Measurements from ENCODE around the gene CHPF2.

DNA sequence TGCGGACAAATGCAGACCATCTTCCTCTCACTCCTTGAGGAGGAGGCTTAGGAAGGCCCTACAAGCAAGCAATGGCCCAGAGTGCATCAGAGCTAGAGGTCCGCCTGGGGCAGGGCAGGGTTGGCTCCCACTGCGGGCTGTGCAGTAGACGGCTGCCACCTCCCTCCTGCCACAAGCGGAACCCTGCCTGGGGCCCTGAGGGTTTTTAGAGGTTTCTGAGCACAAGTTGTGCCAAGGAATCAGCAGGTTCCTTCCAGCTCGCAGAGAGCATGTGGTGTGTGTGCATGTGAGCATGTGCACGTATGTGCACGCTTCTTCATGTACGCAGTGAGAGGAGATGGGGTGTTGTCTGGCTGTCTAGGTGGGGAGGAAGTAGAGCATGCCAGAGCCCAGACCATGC lies 42.1 kb downstream of the CHPF2 start:
- TF ChIP-seq, protein P1, sequence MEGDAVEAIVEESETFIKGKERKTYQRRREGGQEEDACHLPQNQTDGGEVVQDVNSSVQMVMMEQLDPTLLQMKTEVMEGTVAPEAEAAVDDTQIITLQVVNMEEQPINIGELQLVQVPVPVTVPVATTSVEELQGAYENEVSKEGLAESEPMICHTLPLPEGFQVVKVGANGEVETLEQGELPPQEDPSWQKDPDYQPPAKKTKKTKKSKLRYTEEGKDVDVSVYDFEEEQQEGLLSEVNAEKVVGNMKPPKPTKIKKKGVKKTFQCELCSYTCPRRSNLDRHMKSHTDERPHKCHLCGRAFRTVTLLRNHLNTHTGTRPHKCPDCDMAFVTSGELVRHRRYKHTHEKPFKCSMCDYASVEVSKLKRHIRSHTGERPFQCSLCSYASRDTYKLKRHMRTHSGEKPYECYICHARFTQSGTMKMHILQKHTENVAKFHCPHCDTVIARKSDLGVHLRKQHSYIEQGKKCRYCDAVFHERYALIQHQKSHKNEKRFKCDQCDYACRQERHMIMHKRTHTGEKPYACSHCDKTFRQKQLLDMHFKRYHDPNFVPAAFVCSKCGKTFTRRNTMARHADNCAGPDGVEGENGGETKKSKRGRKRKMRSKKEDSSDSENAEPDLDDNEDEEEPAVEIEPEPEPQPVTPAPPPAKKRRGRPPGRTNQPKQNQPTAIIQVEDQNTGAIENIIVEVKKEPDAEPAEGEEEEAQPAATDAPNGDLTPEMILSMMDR (IDR thresholded peaks at IDR 0.05) = no peak
- no peak for TF ChIP-seq POLR2A (IDR thresholded peaks at IDR 0.05)

Measured in uterus (tissue), 2 donors.